CD4-positive, alpha-beta T cell treated with Interferon alpha-2 for 1 hour (primary cell): ENCODE data around the gene SLC4A2.

Experiments
- DNase-seq, 2 donors: peaks; one replicate each; pipeline ENCODE4 v3.0.0-alpha.2; 2020 to 2022

The SLC4A2 gene

DNA sequence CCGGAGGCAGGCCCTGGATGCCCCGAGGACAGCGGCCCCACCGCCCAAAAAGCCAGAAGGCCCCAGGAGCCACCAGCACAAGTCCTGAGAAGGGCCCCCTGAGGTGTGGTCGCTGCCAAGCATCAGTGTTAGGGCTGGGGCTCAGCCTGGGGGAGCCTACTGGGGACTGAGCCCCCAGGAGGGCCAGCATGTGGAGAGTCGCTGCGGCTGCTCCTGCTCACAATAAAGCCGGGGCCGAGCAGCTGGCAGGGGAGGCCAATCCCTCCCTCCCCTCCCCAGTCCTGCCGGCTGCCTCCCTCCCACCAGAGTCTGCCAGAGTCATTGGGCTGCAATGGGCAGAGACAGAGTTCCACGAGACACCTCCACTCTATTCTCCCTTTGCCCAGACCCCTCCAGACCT lies 14.1 kb upstream of the SLC4A2 start:
- no peak for DNase-seq

DNA sequence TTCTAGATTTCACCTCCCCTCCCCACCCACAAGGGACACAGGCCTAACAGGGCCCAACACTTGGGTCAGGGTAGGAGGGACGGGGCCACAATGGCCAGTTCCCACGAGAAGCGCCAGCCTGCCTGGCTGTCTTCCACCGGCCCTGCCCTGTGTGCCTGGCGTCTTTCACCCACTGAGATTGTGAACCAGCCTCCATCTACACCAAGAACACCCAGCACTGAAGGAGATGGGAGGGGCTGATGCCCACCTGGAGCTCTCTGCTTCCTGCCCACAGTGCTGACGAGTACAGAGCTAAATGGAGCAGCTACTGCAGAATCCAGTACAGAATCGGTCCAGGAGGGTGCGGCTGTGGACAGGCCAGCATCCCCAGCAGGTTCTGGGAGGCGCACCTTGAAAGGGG lies 13.4 kb upstream of the SLC4A2 start:
- DNase-seq, result no peak

DNA sequence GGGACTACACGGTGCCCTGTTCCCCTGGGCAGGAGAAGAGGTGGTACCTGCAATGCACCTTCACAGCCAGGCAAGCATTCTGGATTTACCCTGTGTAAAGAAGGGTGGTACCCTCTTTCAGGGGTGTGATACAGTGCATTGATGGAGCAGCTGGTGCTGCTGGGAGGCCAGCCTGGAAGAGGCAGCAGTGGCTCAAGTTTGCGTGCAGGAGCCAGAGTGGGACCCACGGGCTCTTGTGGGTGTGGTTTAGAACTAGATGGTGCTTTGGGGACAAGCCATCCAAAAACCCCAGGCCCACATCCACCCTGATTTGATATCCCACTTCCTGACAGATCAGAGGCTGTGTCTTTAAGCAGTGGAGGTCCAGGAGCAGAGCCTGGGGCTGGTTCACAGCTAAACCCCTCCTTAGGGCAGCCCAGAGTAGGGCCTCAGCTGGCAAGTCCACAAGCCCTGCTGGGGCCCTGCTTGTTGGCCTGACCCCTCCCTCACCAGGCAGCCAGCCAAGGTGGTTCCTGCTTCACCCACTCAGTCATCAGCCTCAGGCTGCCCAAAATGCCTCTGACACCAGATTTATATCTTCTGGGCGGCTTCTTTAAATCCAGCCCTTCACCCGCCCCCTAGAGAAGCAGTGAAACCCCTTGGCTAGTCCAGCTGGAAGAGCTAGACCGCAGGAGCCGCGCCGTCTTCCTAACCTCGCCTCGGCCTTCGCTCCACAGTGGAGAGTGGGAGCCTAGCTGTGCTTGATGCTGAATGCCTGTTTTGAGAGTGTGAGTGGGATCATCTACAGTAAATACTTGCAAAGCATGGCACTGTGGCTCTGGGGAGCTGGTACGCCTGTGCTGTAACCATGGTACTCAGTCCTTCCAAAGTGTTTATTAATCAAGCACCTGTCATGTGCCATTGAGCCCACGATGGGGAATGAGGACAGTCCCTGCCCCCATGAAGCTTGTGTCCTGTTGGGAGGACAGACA lies 12.5 kb upstream of the SLC4A2 start:
- no peak for DNase-seq

DNA sequence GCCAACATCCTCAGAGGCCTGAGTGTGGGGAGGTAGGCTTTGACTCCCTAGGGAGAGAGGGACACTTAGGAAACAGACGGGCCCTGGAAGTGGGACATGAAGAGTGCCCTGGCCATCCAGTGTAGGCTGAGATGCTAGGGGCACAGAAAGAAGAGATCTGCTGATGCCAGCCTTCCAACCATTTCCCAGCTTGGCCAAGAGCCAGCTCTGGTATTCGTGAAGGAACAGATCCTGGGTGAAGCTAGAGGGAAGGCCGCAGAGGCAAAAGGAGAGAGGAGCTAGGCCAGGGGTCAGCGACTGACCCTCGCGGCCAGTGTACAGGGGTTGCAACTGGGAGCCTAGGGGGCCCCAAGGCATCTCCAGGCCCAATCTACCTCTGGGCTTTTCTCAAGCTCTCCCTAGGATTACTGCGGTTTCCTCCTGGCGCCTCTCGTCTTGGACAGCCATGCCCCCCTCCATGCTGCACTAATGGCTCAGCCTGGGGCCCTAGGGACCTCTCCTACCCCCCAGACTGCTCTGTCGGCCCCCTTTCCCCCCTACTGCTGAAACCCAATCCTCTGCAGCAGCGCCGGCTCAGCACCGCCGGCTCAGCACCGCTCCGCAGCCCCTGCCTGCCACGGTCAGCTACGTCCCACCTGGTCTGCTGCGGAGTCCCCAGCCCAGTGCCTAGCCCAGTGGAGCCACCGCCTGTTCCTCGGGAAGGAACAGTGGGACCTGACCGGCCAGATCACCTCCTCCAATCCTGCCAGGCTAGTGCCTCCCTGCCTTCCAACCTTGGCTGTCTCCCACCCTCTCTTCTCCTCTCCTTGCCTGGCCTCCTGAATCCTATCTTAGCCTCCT lies 11.2 kb upstream of the SLC4A2 start, which contains the start of gene ASIC3:
Gene ASIC3 (plus strand): TSS at position 556 of the 840 bp plus-strand sequence. CDS start 355 bp downstream, outside the sequence.
- no peak for DNase-seq

DNA sequence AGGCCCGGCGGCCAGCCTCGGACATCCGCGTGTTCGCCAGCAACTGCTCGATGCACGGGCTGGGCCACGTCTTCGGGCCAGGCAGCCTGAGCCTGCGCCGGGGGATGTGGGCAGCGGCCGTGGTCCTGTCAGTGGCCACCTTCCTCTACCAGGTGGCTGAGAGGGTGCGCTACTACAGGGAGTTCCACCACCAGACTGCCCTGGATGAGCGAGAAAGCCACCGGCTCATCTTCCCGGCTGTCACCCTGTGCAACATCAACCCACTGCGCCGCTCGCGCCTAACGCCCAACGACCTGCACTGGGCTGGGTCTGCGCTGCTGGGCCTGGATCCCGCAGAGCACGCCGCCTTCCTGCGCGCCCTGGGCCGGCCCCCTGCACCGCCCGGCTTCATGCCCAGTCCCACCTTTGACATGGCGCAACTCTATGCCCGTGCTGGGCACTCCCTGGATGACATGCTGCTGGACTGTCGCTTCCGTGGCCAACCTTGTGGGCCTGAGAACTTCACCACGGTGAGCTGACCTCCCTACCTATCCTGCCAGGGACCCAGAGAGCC lies 10.4 kb upstream of the SLC4A2 start:
- no peak for DNase-seq

DNA sequence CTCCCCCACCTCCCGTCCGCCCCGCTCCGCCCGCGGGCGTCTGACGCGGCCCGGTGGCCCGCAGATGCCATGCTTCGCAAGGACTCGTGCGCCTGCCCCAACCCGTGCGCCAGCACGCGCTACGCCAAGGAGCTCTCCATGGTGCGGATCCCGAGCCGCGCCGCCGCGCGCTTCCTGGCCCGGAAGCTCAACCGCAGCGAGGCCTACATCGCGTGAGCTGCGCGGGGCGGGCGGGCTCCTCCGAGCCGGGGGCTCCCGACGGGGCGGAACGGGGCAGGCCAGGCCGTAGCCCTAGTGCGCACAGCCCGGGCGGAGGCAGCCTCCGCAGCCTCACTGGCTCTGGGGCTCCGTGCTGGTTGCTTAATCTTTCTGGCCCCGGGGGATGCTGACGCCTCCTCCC lies 8.3 kb upstream of the SLC4A2 start:
- DNase-seq, result peak; percentile 38 to 63

DNA sequence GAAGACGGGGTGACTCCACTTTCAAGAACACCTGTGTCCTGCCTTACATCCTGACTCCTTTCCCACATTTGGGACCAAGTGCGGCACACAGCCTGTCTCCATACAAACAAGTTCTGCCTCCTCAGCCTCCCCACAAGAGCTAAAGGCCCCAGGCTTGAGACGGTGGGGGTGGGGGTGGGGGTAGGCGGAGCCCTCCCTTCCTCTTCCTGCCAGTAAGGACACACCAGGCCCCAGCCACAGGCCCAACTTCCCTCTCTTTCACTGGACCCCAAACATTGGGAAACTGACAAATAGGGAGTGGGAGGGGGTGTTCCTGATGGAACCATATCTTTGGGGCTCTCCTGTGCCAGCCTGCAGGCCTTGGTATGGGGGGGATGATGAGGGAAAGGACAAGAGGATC lies 6.3 kb upstream of the SLC4A2 start:
- no peak for DNase-seq

DNA sequence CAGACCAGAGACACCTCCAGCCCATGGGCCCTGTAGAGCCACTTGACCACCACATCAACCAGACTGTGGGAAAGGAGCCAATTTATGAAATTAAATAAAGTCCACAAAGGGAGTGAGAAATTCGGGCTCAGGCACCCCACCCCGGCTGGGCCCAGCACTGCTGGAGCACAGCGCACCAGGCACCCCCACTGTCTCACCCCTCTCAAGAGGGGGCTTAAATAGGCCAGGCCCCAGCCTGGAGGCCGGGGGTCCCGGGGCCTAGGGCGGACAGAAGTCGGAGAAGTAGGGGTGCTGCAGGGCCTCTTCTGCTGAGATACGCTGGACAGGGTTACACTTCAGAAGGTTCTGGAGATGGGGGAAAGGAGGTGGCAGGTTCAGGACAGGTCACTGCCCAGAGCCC lies 5.6 kb upstream of the SLC4A2 start:
- no peak for DNase-seq

DNA sequence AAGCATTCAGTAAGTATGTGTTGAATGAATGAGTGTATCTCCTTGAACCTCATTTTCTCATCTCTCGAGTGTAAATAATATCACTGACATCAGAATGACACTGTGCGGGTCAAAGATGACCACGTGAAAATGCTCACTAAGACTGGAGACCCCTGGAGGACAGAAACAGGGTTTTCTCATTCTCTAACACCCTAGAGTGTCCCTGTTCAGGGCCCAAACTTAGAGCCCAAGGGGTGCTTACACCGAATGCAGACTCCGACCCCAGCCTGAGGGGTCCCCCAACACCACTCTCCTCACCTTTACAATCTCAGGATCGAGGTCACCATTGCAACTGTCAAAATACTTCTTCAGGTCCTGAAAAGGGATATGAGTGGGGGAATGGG lies 3.1 kb upstream of the SLC4A2 start:
- no peak for DNase-seq

DNA sequence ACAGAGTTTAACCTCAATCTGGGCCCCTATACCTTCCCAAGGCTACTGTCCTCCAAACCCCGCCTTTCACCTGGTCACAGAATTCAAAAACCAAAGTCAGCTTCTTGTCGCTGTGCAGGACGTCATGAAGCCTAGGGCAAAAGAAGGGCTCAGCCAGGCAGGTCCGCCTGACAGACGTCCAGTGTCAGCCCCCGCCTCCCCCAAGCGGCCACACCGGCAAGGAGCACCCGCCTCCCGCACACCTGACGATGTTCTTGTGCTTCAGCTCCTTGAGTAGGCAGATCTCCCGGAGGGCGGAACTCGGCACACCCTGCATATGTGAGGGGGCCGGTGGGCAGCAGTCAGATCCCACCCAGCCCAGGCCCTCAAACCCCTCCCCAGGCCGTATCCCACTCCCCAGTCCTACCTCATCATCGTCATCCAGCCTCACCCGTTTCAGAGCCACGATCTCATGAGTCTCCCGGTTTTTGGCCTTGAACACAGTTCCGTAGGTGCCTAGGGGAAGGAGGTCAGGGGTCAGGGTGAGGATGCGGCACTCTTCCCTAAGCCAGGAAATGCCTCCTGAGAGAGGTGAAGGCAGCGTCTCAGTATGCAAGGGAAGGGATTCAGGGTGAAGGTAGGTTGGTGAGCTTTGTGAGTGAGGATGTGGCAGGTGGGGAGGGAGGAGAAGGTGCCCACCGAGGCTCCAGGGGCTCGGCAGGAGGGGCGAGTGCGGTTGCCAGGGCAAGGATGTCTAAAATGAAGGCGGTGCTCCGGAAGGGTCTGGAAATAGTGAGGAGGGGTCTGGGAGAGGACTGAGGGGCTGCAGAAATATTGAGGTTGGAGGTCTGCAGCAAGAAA lies 2.5 kb upstream of the SLC4A2 start:
- no peak for DNase-seq

DNA sequence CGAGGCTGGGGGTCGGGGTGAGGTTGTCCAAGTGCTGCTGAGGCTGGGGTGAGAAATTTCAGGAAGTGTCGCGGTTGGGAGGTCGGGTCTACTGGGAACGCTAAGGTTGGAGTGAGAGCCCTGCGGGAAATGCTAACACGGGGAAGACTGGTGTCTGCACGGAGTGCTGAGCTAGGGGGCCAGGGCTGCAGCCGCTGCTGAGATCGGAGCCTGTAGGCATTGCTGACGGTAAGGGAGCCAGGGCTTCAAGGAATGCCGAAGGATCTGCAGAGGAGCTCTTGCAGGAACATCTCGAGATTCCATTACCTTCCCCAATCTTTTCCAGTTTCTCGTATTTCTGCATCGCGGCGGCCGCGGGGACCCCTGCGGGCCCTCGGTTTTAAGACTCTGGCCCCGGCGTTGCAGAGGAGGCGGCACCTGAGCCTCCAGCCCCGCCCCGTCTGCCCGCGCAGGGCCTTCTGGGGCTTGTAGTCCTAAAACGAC lies 1.8 kb upstream of the SLC4A2 start, which contains the start of gene CDK5:
Gene CDK5 (minus strand): TSS at position 392 of the 483 bp plus-strand sequence. CDS start 49 bp downstream, at position 343.
- no peak for DNase-seq

DNA sequence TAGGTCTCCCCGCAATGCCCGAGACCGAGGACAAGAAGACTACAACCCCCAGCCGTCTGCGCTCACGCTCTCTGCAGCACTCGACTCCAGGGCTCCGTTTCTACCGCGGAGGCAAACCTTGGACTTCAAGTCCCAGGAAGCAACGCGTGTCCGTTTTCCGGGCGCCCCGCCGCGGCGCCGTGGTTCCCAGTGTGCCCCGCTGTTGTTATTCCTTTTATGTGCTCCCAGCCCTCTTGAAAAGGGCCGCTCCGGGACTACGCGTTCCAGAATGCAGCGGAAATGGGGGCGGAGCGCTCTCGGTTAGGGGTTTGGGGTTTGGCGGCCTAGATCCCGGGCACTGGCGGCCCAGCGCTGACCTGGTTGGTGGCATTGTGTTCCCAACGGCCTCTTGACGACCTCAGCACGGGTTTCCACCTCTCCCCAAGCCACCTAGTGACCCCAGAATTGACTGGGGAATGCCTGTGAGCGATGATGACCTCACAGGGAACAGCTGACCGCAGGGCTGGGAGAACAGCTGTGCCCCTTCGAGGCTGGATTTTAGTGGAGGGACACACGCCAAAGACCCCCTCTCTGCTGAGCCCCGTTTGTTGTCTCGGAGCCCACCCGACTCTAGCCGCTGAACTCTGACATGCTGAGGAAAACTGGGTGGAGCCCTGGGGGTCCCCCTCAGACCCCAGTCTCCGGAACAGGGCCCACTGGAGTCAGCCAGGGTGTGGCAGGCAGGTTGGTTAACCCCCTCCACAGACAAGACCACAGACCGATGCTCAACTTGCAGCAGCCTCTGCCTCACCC lies 1.2 kb upstream of the SLC4A2 start:
- peak; percentile 98 to 99 for DNase-seq

DNA sequence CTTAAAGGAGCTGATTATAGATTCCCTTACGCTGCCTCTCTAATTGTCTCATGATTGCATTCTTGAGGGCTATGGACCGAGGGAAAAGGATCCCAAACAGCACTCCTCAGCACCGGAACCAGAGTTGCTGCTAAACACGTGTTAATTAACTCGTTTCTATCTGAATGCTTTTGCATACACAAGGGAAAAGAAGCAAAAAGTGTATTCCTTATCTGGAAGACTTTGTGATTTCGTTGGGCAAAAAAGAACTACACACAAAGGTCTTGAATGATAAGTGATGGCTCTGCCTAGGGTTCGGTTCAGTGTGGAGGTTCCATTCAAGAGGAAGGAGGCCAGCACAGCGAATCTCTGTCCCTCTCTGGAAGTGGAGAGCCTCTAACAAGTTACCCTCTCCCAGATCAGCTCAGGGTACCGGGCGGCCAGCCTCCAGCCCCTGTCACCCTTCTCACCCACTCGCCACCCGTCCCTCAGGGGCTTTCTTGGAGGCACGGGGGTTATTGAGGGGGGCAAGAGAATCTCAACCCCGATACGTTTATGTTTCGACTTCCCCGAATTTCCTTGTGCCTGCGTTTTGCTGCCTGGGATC lies 515 bp upstream of the SLC4A2 start:
- DNase-seq, result peak in 1 of 2 donors; percentile 36

DNA sequence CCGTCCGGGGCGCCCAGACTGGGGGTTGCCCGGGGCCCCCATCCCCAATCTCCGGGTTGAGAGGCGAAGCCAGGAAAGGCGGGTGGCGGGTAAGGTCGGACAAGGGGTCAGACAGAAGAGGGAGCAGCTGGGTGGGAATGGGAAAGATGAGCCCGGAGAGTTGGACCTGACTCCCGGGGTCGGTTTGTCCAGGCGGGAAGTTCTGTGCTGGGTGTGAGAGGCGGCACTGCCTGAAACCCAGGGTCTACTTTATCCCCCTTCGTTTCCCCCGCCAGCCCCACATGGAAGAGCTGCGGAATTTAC lies 675 bp downstream of the SLC4A2 start:
- no peak for DNase-seq

DNA sequence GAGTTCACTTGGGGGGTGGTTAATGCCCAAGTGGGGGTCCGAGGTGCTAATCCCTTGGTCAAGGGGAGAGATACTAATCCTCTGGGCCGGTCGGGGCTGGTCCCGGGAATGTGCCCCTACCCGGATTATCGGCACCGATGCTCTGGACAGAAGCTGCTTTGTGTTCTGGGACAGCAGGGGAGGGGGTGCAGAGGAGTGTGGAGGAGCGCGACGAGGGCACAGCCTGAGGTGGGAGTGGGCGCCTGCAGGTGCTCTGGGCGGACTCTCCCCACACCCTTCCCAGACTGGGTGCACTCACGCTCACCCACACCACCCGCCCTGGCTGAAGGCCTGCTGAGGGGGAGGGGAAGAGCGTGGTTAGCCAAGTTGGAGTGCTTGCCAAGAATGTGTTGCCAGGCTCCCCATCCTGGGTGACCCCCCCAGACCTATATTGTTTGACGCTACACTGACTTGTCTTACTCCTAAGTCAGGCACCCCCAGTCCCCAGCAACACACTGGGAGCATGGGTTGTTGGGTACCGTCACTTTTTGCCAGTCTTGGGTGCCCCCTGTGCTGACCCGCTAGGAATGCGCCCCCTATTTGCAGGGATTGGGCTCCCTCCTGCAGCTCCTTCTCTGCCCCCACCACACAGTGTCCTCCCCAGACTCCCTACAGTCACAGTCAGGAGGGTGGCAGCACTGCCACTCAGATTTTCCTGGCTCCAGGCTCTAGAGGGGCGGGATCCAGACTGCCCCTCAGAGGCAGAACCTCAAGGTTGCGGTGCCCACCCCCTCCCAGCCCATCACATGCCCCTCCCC lies 1.2 kb downstream of the SLC4A2 start:
- peak in 1 of 2 donors; percentile 20 for DNase-seq

DNA sequence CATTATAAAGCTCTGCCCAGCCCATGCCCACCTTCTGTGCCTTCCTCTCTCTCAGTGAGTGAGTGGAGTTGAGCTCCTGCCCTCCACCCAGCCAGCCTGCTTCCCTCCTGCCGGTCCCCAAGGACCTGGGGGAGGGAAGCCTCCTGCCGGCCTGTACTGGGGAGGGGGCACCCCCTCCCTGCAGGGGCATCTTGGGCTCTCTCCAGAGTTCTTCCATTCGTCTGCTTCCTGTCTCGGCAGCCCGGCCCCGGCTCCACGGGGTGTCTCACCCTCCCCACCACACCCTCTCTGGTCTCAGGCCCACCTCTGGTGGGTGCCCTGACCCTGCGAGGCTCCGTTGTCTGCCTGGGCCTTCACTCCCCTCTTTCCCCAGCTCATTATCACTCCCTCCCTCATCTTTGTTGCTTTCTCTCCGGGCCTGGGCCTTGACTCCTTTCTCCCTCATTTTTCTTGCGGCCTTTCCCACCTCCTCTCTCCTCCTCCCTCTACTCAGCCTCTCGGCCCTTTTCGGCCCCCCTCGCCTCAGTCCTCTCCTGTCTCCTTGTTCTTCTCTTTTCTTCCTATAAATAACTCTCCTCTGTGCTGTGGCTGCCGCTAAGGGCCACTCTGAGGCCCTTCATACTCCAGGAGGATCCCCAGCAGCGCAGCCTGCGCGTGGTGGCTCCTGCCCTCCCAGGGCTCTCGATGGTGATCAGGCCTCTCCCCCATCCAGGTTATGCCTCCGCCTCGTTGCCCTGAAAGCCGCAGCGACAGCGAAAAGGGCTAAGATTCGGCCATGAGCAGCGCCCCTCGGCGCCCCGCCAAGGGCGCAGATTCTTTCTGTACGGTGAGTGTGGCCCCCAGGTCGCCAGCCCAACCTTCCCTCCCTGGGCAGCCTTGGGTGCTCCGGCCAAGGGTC lies 2.1 kb downstream of the SLC4A2 start:
- no peak for DNase-seq

DNA sequence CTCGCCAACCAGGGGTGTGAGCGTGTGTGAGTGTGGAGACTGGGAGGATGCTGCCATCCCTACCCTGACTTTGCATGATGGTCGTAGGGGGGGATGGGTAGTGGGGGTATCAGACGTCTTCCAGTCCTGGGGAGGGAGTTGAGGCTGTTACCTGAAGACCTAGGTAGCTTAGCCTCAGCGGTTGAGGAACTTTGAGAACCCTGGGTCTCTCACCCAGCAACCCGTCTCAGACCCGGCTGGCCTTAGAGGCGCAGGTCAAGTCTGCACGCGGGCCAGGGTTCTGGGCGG lies 2.7 kb downstream of the SLC4A2 start:
- no peak for DNase-seq

DNA sequence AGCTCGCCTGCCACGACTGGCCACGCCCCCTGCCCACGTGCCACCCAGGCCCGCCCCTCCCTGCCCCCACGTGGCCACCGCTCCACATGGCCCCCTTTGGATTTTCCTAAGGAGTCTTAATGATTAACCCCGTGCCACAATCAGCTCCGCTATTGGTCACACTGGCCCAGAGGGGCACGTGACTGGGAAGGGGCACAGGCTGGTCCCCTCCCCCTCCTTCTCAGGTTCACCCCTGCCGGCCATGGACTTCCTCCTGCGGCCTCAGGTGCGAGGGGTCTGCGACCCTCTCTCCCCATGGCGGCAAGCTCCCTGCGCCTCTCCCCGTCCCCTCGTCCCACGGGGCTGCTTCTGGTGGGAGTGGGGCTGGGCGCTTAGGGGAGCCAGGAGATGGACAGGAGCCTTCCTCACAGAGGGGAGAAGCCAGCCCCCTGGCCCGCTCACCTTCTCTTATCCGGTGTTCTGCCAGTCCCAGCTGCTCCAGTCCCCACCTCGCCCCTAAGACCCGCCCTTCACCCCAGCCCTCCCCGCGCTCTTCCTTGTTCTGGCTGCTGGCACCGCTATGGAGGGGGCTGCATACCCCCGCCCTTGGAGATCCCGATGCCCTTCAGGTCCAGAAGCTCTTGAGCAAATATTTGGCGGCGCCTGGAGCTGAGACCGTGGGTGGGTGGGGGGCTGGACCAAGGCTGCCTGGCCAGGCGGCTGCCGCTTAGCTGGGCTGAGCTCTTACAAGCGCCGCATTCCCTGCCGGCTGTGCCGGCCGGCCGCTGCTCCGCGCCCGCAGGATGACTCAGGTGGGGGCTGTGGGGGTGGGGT lies 3.2 kb downstream of the SLC4A2 start:
- DNase-seq, result no peak

DNA sequence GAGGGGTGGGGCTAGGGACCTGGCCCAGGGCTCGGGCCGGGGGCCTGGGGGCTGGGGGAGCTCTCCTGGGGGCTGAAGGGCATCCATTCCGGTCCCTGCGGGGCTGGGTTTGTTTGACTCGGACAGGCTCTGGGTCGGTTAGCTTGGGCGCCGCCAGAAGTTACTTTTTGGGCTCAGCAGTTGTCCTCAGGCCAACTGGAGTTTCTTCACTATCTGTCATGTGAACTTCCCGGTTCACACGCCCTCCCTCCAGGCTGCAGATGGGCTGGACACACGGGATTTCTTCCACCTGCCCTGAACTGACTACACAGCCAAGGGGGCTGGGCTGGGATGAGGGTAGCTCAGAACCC lies 3.8 kb downstream of the SLC4A2 start:
- DNase-seq, result no peak
